ENCODE measurements around the gene SUPT5H.
"Not testable (repeated sequence)": the region's sequence is repeated elsewhere in the genome, so short reads cannot be mapped to it uniquely, and the experiment has no call there.

Gene SUPT5H

DNA sequence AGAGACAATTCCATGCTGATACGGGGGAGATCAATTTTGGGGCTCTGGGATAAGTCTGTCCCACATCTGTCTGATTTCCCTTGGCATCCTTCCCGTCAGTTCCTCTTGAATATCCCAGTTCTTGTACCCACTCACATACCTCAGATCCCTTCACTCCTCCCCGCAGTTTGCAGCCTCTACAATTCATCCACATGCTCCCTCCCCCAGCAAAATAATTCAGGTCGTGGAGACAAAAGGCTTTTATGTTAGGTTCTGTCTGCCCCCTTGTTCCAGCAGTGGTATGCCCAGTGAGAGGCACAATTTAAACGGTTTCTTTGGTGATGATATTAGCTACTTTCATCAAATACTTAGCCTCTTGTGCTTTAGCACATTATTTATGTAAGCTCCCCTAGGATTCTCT, 19.2 kb upstream of the SUPT5H start:
- no peak for FAIRE-seq

DNA sequence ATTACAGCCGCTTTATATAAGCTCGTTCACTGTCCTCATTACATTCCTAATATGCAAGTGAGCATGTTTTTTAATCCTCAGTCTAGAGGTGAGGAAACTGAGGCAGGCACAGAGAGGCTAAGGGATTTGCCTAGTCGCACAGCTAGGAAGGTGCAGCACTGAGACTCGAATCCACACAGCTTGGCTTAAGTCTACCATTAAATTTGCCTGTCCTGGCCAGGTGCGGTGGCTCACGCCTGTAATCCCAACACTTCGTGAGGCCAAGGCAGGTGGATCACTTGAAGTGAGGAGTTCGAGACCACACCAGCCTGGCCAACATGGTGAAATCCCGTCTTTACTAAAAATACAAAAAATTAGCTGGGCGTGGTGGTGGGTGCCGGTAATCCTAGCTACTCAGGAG, 17.7 kb upstream of the SUPT5H start:
- FAIRE-seq, result no peak

GRCh38 chr19:39428283-39429112, 16.9 kb upstream of the SUPT5H start:
- peak; percentile 81 for FAIRE-seq

DNA sequence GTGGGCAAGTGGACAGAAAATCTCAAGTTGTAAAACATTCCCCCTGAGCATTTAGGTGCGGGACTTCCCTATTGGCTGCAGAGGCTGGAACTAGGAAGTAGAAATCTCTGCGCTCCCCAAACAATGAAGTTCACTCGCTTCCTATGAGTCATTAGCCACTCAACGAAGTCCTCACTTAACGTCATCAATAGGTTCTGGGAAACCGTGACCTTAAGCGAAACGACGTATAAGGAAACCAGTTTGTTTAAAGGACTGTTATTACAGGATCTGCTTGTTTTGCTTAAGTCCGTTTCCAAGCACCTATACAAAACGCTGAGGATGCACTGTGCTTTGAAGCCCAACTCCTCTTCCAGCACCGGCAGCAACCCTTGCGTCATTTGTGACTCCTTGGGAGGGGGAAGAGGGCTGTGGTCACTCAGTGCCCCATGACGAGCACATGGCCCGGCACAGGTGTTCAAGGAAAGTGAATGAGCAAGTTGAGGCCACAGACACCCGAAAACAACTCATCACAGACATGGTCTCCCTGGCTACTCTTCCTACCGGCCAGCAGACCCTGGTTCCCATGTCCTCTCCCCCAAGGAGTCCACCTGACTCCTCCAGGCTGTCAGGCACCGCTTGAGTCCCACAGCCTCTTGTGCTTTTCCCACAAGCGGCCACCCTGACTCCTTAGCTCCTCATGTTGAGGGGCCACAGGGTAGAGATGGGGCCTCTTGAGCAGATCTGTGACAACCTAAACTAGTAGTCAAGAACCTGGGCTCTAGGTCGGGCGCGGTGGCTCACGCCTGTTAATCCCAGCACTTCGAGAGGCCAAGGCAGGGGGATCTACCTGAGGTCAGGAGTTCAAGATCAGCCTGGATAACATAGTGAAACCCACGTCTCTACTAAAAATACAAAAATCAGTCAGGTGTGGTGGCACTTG, 14.4 kb upstream of the SUPT5H start:
- FAIRE-seq, result no peak

DNA sequence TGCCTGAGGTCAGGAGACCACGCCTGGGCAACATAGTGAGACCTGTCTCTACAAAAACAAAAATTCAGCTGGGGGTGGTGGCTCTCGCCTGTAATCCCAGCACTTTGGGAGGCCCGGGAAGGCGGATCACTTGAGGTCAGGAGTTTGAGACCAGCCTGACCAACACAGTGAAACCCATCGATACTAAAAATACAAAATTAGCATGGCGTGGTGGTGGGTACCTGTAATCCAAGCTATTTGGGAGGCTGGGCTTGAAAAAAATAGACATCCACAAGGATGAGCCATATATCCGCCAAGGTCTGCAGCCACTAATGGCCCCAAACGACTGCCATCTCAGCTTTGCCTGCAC, 12.7 kb upstream of the SUPT5H start:
- no peak for FAIRE-seq

DNA sequence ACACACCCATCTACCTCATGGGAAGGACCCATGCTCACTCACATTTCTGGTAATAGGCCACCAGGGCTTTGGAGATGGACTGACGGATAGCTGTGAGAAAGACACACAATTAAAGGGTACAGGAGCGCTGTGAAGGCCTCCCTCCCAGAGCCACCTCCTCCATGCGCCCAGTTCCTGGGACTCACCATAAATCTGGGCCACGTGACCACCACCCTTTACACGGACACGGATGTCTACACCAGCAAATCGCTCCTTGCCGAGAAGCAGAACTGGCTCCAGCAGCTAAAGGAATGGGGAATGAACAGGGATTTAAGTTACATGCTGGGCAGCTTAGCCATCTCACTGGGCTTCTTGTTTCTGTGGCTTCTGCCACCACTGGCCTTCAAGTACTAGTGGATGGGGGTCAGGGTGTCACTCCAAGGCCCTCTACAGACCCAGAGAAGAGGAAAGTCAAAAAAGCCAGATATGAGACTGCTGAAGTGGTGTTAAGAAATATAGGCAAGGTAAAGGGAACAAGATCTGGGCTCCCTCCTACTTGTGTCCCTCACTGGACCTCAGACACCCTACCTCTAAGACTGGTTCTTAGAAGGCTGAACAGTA, 11.8 kb upstream of the SUPT5H start:
- FAIRE-seq, result no peak

GRCh38 chr19:39434123-39435076, 11.0 kb upstream of the SUPT5H start:
- no peak for FAIRE-seq

DNA sequence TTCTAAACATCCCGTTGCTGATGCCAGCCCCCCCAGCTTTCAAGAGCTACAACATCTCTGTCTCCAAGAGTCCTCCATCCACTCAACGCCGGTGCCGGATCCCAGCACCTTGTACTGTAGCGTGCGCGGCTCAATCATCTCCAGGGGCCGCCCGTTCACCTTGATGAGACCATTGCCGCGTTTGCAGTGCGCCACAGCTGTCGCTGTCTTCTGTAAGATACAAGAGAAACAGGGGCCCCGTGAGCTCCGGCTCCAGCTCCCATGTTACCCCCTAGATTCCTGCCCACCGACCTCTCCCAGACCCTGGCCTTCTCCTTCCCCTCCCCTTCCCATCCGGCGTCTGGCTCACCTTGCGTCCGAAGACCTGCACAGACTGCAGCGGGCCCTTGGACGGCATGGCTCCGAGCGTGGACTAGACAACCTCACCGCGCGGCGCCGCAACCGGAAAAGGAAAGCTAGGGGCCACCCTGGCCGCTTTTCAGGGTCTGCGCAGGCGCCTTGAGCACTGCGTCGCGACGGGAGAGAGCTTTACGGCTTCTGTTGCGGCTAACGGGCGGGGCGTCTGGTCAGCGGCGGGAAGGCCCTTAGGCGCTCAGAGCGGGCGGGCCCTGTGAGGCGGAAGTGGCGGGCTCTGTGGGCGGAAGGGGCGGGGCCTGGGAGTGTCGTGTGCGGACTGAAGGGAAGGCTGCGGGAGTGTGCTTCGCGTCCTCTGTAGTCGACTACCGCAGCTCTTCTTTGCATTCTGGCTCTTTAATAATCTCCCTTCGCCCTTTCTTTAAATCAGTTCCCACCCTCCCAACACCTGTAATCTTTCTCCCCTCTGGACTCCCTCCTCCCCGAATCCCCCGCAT, 9.7 kb upstream of the SUPT5H start, which contains the start of gene RPS16:
Gene RPS16 (minus strand): TSS at position 451 of the 851 bp plus-strand sequence. CDS start 54 bp downstream, at position 397.
- peak; percentile 89 for FAIRE-seq

DNA sequence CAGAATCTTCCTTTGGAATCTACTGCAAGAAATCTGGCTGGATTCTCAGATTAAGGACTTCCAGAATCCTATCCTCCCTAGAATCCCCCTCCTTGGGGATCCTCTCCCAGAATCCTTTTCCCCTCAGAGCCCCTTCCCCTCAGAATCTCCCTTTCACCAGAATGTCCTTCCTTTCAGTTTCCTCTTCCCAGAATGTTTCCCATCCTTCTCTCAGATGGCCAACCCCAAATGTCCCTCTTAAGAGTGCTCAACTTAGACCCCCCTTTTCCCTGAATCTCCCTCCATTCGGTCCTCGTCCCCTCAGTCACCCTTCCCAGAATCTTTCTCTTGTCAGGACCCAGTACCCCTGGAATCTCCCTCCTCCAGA, 9.0 kb upstream of the SUPT5H start:
- no peak for FAIRE-seq

GRCh38 chr19:39438270-39438934, 7.0 kb upstream of the SUPT5H start:
- FAIRE-seq, result no peak

GRCh38 chr19:39444598-39445195, 685 bp upstream of the SUPT5H start:
- no peak for FAIRE-seq

DNA sequence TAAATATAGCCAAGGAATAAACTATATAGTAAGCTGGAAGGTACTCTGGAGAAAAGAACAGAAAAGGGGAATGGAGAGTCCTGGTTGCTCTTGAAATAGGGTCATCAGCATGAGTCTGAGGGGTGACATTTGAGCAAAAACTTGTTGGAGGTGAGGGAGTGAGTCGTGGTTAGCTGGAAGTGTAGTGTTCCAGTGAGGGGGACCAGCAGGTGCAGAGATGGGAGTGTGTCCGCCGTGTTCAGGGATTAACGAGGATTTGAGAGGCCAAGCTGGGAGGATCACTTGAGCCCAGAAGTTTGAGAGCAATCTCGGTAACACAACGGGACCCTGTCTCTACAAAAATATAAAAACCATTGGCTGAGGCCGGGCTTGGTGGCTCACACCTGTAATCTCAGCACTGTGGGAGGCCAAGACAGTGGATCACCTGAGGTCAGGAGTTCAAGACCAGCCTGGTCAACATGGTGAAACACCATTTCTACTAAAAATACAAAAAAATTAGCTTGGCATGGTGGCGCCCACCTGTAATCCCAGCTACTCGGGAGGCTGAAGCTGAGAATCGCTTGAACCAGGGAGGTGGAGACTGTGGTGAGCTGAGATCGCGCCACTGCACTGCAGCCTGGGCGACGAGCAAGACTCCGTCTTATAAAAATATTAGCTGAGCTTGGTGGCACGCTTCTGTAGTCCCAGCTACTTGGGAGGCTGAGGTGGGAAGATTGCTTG, 1.1 kb downstream of the SUPT5H start:
- FAIRE-seq, result no peak

- FAIRE-seq, result no peak
Measured at GRCh38 chr19:39448271-39448670, 2.9 kb downstream of the SUPT5H start.

DNA sequence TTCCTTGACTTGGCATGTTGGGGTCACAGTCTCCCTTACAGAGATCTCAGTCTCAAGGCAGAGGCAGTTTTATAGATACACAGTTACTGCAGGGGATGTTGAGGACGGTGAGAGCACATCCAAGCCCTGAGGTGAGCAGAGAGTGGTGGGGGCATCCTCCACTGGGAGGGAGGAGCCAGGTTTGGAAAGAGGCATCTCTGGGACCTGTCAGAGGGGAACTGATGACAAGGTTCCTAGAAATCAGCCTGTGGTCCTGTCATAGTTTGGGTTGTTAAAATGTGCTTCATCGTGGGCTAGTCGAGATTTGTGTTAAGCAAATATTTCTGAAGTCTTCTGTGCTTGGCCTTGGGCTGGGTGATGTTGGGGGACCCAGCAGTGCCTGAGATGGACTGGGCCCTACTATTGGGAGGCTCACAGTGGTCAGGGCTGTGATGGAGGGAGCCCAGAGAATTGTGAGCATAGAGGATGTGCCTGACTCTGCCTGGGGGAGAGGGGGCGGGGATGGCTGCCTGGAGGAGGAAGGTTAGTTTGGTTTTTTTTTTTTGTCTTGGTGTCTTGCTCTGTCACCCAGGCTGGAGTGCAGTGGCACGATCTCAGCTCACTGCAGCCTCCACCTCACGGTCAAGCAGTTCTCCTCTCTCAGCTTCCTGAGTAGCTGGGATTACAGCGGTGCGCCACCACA, 3.9 kb downstream of the SUPT5H start:
- FAIRE-seq, result no peak

- FAIRE-seq, result not testable (repeated sequence)
Measured at GRCh38 chr19:39451257-39451656, 5.9 kb downstream of the SUPT5H start.

- no peak for FAIRE-seq
Measured at GRCh38 chr19:39463403-39463802, 18.0 kb downstream of the SUPT5H start.

DNA sequence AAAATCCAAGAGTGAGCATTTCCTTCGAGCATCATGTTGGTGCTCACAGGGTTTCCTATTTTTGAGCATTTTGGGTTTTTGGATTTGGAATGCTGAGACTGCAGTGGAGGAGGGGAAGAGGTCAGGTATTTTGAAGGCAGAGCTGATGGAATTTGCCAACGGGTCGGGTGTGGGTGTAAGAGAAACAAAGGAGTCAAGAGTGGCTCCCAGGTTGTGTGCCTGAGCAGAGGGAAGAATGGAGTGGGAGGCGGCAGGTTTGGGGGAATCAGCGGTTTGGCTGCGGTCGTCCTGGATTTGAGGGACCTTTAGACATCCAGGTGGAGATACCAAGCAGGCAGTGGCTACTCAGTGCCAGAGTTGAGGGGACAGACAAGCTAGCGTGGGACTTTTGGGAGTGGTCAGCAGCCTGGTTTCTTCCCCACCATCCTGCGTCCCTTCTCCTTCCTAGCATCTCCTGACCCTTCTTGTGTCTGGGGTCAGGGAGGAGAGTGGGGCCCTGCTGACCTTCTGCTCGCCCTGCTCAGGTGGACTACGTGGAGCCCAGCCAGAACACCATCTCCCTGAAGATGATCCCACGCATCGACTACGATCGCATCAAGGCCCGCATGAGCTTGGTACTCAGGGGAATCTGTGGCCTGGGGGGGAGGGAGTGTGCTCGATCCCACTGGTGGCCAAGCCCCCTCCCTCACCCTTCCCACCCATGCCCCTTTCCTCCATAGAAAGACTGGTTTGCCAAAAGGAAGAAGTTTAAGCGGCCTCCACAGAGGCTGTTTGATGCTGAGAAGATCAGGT, 20.8 kb downstream of the SUPT5H start:
- no peak for FAIRE-seq

GRCh38 chr19:39467941-39468340, 22.6 kb downstream of the SUPT5H start:
- no peak for FAIRE-seq

All from endometrium (tissue), 2 donors.